Measurements from ENCODE around the gene CBFA2T3.

DNA sequence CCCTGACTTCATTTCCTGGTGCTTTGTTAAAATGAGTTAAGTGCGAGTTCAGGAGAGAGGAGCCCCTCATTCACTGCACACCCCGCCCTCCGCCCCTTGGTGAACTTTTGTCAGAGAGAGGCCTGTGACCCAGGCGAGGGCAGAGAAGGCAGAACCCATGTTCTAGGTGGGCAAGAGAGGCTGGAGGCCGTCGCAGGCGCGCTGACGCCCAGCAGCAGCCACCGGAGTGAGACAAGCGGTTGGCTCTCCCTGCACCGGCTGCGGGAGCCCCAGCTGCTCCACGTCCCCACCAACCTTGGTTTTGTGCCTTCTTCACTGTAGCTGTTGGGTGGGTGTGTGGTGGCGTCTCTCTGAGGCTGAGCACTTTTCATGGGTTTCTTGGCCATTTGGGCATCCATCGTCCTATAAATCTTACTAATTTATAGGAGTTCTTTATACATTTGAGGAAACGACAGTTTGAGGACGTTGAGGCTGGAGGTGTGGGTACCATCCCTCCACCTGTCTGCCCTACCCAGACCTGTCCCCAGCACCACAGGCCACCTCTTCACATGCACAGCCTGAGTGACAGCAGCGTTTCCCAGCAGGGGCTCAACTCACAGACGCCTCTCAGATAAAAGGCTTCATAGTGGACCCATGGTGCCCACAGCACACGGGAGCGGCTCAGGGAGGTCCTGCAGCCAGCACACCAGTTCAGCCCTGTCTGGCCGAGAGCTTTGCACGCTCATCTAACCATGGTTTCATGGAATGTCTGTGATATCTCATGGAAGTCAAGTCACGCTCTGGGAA, 45.2 kb upstream of the CBFA2T3 start:
- TF ChIP-seq, protein P1, sequence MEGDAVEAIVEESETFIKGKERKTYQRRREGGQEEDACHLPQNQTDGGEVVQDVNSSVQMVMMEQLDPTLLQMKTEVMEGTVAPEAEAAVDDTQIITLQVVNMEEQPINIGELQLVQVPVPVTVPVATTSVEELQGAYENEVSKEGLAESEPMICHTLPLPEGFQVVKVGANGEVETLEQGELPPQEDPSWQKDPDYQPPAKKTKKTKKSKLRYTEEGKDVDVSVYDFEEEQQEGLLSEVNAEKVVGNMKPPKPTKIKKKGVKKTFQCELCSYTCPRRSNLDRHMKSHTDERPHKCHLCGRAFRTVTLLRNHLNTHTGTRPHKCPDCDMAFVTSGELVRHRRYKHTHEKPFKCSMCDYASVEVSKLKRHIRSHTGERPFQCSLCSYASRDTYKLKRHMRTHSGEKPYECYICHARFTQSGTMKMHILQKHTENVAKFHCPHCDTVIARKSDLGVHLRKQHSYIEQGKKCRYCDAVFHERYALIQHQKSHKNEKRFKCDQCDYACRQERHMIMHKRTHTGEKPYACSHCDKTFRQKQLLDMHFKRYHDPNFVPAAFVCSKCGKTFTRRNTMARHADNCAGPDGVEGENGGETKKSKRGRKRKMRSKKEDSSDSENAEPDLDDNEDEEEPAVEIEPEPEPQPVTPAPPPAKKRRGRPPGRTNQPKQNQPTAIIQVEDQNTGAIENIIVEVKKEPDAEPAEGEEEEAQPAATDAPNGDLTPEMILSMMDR (IDR thresholded peaks at IDR 0.05 in 8 of 11, conservative IDR thresholded peaks at IDR 0.05 in 3 of 11), result no peak
- TF ChIP-seq POLR2AphosphoS5 (IDR thresholded peaks at IDR 0.05), result no peak

All from spleen (tissue), 7 donors.